HEK293T (cell line): ENCODE measurements around the gene PGM5.

ENCODE experiments used
- CTCF ChIA-PET: fragments of 350-600 bp; formaldehyde crosslinking; extraction: SDS; loops from one replicate; lab custom pipeline; 2021; ENCODE audit warnings: antibody characterized with exemption, inconsistent platforms; lab: Yijun Ruan, JAX
- POLR2A ChIA-PET: fragments of 350-600 bp; formaldehyde crosslinking; extraction: SDS; loops from one replicate; lab custom pipeline; 2020; ENCODE audit warnings: antibody characterized with exemption, inconsistent platforms; lab: Yijun Ruan, JAX
- DNase-seq: peaks from one replicate; pipeline ENCODE4 v3.0.0; 2012; ENCODE audit warnings: mixed read lengths; ENCODE audit errors: extremely low spot score
- ARNT ChIP-seq: fragments of 450-650 bp; IDR thresholded peaks from 2 replicates; pipeline ENCODE4 v1.6.1; 2017; ENCODE audit warnings: mild to moderate bottlenecking
- BHLHE40 ChIP-seq: fragments of 450-650 bp; IDR thresholded peaks from 2 replicates; pipeline ENCODE4 v1.6.1; 2016; ENCODE audit warnings: mild to moderate bottlenecking, moderate library complexity, borderline replicate concordance
- CTBP1 ChIP-seq: fragments of 450-650 bp; IDR thresholded peaks from 2 replicates; pipeline ENCODE4 v1.6.1; 2016; ENCODE audit warnings: borderline replicate concordance
- ELF4 ChIP-seq: fragments of 450-650 bp; IDR thresholded peaks from 2 replicates; pipeline ENCODE4 v1.6.1; 2017; ENCODE audit warnings: antibody characterized with exemption
- FOXA1 ChIP-seq: fragments of 450-650 bp; IDR thresholded peaks from 2 replicates; pipeline ENCODE4 v1.6.1; 2016; ENCODE audit warnings: mild to moderate bottlenecking
- FOXK2 ChIP-seq: fragments of 450-650 bp; IDR thresholded peaks from 2 replicates; pipeline ENCODE4 v1.6.1; 2016; ENCODE audit warnings: mild to moderate bottlenecking
- FOXM1 ChIP-seq: fragments of 450-650 bp; IDR thresholded peaks from 2 replicates; pipeline ENCODE4 v1.6.1; 2017; ENCODE audit warnings: mild to moderate bottlenecking, borderline replicate concordance
- HDGF ChIP-seq: fragments of 450-650 bp; IDR thresholded peaks from 2 replicates; pipeline ENCODE4 v1.6.1; 2017; ENCODE audit warnings: antibody characterized with exemption, borderline replicate concordance
- L3MBTL2 ChIP-seq: fragments of 450-650 bp; conservative IDR thresholded peaks from 2 replicates; pipeline ENCODE4 v1.6.1; 2016; ENCODE audit warnings: mild to moderate bottlenecking
- LEF1 ChIP-seq: fragments of 450-650 bp; IDR thresholded peaks from 2 replicates; pipeline ENCODE4 v1.6.1; 2017; ENCODE audit warnings: mild to moderate bottlenecking, borderline replicate concordance
- NFRKB ChIP-seq: fragments of 450-650 bp; IDR thresholded peaks from 2 replicates; pipeline ENCODE4 v1.6.1; 2016; ENCODE audit warnings: mild to moderate bottlenecking, moderate library complexity
- PKNOX1 ChIP-seq: fragments of 450-650 bp; IDR thresholded peaks from 2 replicates; pipeline ENCODE4 v1.6.1; 2016
- SP1 ChIP-seq: fragments of 450-650 bp; IDR thresholded peaks from 2 replicates; pipeline ENCODE4 v1.6.1; 2017
- SUZ12 ChIP-seq: fragments of 450-650 bp; IDR thresholded peaks from 2 replicates; pipeline ENCODE4 v1.6.1; 2016; ENCODE audit warnings: mild to moderate bottlenecking
- TARDBP ChIP-seq: fragments of 450-650 bp; IDR thresholded peaks from 2 replicates; pipeline ENCODE4 v1.6.1; 2016
- ZNF384 ChIP-seq: fragments of 450-650 bp; IDR thresholded peaks from 2 replicates; pipeline ENCODE4 v1.6.1; 2016

The PGM5 gene

GRCh38 chr9:68476847-68477246 lies 120.4 kb downstream of the PGM5 start:
- ChIA-PET CTCF (no interaction called here), POLR2A (no interaction called here)
- TF ChIP-seq L3MBTL2 (no peak), FOXK2 (no peak), ELF4 (no peak), PKNOX1 (no peak), SUZ12 (no peak), FOXM1 (no peak), ARNT (no peak), NFRKB (no peak), CTBP1 (no peak), TARDBP (no peak), BHLHE40 (no peak), ZNF384 (no peak)
- DNase-seq = no peak

GRCh38 chr9:68480807-68481206 lies 124.4 kb downstream of the PGM5 start:
- ChIA-PET POLR2A (no interaction called here), CTCF (no interaction called here)
- no peak for TF ChIP-seq FOXM1
- TF ChIP-seq PKNOX1 = no peak
- no peak for DNase-seq

GRCh38 chr9:68482548-68482947 lies 126.1 kb downstream of the PGM5 start:
- CTCF ChIA-PET = no interaction called here
- POLR2A ChIA-PET = no interaction called here
- TF ChIP-seq BHLHE40 (no peak), SUZ12 (no peak), HDGF (no peak), L3MBTL2 (no peak), CTBP1 (no peak), ELF4 (no peak), NFRKB (no peak), PKNOX1 (no peak), TARDBP (no peak), ZNF384 (no peak), FOXM1 (no peak), ARNT (no peak), SP1 (no peak), FOXK2 (no peak), LEF1 (no peak), FOXA1 (no peak)
- no peak for DNase-seq

- CTCF ChIA-PET = no interaction called here
- TF ChIP-seq SP1 (no peak), ELF4 (no peak)
- POLR2A ChIA-PET = no interaction called here
- no peak for DNase-seq
These were observed 131.7 kb downstream of the PGM5 start for GRCh38 chr9:68488126-68488525.

- TF ChIP-seq SUZ12 = no peak
- no peak for TF ChIP-seq L3MBTL2
- no peak for TF ChIP-seq PKNOX1
- no peak for TF ChIP-seq FOXA1
- no peak for TF ChIP-seq NFRKB
- TF ChIP-seq BHLHE40 = no peak
- TF ChIP-seq HDGF = no peak
- no peak for TF ChIP-seq FOXM1
- TF ChIP-seq FOXK2 = no peak
- TF ChIP-seq ZNF384 = no peak
- TF ChIP-seq ARNT = no peak
- TF ChIP-seq SP1 = no peak
- no peak for TF ChIP-seq ELF4
- no peak for TF ChIP-seq TARDBP
- TF ChIP-seq CTBP1 = no peak
- no peak for TF ChIP-seq LEF1
- POLR2A ChIA-PET = no interaction called here
- CTCF ChIA-PET = interaction anchor here (1.0 kb wide), 1 partner anchor 72 kb away, joined by 5 read pairs; no protein-coding TSS in a partner anchor
- DNase-seq = no peak
These were observed 133.2 kb downstream of the PGM5 start for GRCh38 chr9:68489646-68490045.

GRCh38 chr9:68492806-68493205 lies 136.4 kb downstream of the PGM5 start:
- ChIA-PET CTCF (no interaction called here), POLR2A (no interaction called here)
- TF ChIP-seq L3MBTL2 = no peak
- TF ChIP-seq ZNF384 = no peak
- no peak for TF ChIP-seq FOXA1
- TF ChIP-seq LEF1 = no peak
- TF ChIP-seq ARNT = no peak
- no peak for TF ChIP-seq SP1
- no peak for TF ChIP-seq FOXK2
- DNase-seq = no peak

- ChIA-PET POLR2A (no interaction called here), CTCF (no interaction called here)
- TF ChIP-seq LEF1 = no peak
- TF ChIP-seq CTBP1 = no peak
- no peak for TF ChIP-seq FOXK2
- TF ChIP-seq ELF4 = no peak
- TF ChIP-seq FOXA1 = no peak
- TF ChIP-seq PKNOX1 = no peak
- no peak for TF ChIP-seq SUZ12
- no peak for TF ChIP-seq TARDBP
These were observed 137.1 kb downstream of the PGM5 start for GRCh38 chr9:68493541-68493940.

More at GRCh38 chr9:68493541-68493940, 137.1 kb downstream of the PGM5 start:
- no peak for DNase-seq
